ENCODE measurements around the gene CDK17. TPM values are rescaled to one million over a fixed set of nuclear protein-coding genes. Genes with fewer than 3 reads are reported as not detected.
A peak's percentile ranks its signal among the peaks of the same experiment; 100 is the strongest.

CDK17 gene
- total RNA-seq, 2 donors from 2014 or later: 13.2 to 23.4 TPM

GRCh38 chr12:96257550-96258103, 142.6 kb downstream of the CDK17 start:
- no peaks in the 10 kb centered on the region for H3K36me3 ChIP-seq
- no peak overlapping the region for H3K9ac ChIP-seq (ENCODE audit: low read depth in 2 of 2, low read length in 2 of 2)
- no peaks in the 10 kb centered on the region for H3K27me3 ChIP-seq
- intact Hi-C loops (cut with DNase I): no loop called here
- H3K4me3 ChIP-seq: no peak overlapping the region
- no peak for TF ChIP-seq CTCF (IDR thresholded peaks at IDR 0.05)
- H3K27ac ChIP-seq: no peak overlapping the region
- DNase-seq: no peak
- H3K4me1 ChIP-seq: no peaks in the 10 kb centered on the region
- no peaks in the 10 kb centered on the region for H3K9me3 ChIP-seq

- TF ChIP-seq CTCF (IDR thresholded peaks at IDR 0.05): no peak
- no peak overlapping the region for H3K27ac ChIP-seq
- H3K9me3 ChIP-seq: no peaks in the 10 kb centered on the region
- no peak overlapping the region for H3K4me3 ChIP-seq
- H3K27me3 ChIP-seq: no peaks in the 10 kb centered on the region
- no peak for DNase-seq
- intact Hi-C loops (cut with DNase I): no loop called here
- no peaks in the 10 kb centered on the region for H3K36me3 ChIP-seq
- H3K4me1 ChIP-seq: no peaks in the 10 kb centered on the region
- H3K9ac ChIP-seq (ENCODE audit: low read depth in 2 of 2, low read length in 2 of 2): no peak overlapping the region
Observed at GRCh38 chr12:96256672-96257361, 143.4 kb downstream of the CDK17 start.

GRCh38 chr12:96255077-96255476, 145.2 kb downstream of the CDK17 start:
- Histone ChIP-seq H3K36me3 (no peaks in the 10 kb centered on the region), H3K27me3 (no peaks in the 10 kb centered on the region), H3K27ac (peak overlapping the region; percentile 29), H3K9me3 (no peaks in the 10 kb centered on the region), H3K4me1 (no peaks in the 10 kb centered on the region), H3K4me3 (no peak overlapping the region), H3K9ac (ENCODE audit: low read depth in 2 of 2, low read length in 2 of 2) (no peak overlapping the region)
- no peak for DNase-seq
- no peak for TF ChIP-seq CTCF (IDR thresholded peaks at IDR 0.05)
- intact Hi-C loops (cut with DNase I): no loop called here

- Histone ChIP-seq H3K27me3 (no peaks in the 10 kb centered on the region), H3K9ac (ENCODE audit: low read depth in 2 of 2, low read length in 2 of 2) (no peak overlapping the region), H3K36me3 (no peaks in the 10 kb centered on the region), H3K4me3 (no peak overlapping the region), H3K9me3 (no peaks in the 10 kb centered on the region), H3K4me1 (no peaks in the 10 kb centered on the region), H3K27ac (no peak overlapping the region)
- no peak for DNase-seq
- intact Hi-C loops (cut with DNase I): no loop called here
- TF ChIP-seq CTCF (IDR thresholded peaks at IDR 0.05): no peak
Observed at GRCh38 chr12:96250119-96250685, 150.0 kb downstream of the CDK17 start.

- H3K4me1 ChIP-seq: no peaks in the 10 kb centered on the region
- H3K36me3 ChIP-seq: no peaks in the 10 kb centered on the region
- H3K27me3 ChIP-seq: no peaks in the 10 kb centered on the region
- no peak for DNase-seq
- no peak overlapping the region for H3K4me3 ChIP-seq
- H3K27ac ChIP-seq: no peak overlapping the region
- TF ChIP-seq CTCF (IDR thresholded peaks at IDR 0.05): no peak
- no peaks in the 10 kb centered on the region for H3K9me3 ChIP-seq
- no peak overlapping the region for H3K9ac ChIP-seq (ENCODE audit: low read depth in 2 of 2, low read length in 2 of 2)
- intact Hi-C loops (cut with DNase I): no loop called here
Observed at GRCh38 chr12:96249196-96250118, 150.8 kb downstream of the CDK17 start.

Data from colonic mucosa (tissue), 4 donors.